ENCODE measurements around the gene PDXP. TPM values are rescaled to one million over a fixed set of nuclear protein-coding genes. Genes with fewer than 3 reads are reported as not detected.
"Not testable (repeated sequence)": the region's sequence is repeated elsewhere in the genome, so short reads cannot be mapped to it uniquely, and the experiment has no call there.

The PDXP gene, protein sequence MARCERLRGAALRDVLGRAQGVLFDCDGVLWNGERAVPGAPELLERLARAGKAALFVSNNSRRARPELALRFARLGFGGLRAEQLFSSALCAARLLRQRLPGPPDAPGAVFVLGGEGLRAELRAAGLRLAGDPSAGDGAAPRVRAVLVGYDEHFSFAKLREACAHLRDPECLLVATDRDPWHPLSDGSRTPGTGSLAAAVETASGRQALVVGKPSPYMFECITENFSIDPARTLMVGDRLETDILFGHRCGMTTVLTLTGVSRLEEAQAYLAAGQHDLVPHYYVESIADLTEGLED
- 9.0 and 9.9 TPM in 2 replicates for total RNA-seq

DNA sequence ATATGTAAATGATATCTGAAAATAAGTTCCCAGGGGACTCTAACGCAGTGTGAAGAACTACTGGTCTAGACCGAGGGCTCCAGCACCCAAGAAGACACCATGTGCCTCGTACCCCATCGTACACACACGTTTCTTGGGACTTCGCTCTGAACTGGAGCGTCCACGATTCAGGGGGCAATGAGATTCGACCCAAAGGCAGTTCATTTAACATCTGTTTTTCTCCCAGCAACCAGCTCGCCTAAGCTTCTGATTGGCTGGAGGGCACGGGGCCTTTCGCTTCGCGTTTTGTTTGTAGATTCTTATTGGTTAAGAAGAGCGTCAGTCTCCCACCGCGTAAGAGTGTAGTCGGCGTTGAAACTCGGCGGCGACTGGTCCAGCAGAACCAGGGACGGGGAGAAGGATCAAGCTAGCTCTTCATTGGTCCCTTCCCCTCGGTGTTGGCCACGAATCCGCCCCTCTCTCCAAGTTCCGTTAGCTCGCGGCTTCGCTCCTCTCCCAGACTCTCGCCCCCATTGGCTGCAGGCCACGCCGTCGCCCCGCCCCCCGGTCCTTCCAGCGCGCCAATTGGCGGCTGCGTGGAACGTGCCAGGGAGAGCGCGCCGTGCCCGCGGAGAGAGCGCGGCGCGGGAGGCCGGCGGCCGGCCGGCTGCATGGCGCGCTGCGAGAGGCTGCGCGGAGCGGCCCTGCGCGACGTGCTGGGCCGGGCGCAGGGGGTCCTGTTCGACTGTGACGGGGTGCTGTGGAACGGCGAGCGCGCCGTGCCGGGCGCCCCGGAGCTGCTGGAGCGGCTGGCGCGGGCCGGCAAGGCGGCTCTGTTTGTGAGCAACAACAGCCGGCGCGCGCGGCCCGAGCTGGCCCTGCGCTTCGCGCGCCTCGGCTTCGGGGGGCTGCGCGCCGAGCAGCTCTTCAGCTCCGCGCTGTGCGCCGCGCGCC, at the start of gene PDXP:
TSS of gene PDXP (plus strand) at position 591 of the 933 bp plus-strand sequence. CDS start at position 651, 60 bp downstream.
- TF ChIP-seq, protein P1, sequence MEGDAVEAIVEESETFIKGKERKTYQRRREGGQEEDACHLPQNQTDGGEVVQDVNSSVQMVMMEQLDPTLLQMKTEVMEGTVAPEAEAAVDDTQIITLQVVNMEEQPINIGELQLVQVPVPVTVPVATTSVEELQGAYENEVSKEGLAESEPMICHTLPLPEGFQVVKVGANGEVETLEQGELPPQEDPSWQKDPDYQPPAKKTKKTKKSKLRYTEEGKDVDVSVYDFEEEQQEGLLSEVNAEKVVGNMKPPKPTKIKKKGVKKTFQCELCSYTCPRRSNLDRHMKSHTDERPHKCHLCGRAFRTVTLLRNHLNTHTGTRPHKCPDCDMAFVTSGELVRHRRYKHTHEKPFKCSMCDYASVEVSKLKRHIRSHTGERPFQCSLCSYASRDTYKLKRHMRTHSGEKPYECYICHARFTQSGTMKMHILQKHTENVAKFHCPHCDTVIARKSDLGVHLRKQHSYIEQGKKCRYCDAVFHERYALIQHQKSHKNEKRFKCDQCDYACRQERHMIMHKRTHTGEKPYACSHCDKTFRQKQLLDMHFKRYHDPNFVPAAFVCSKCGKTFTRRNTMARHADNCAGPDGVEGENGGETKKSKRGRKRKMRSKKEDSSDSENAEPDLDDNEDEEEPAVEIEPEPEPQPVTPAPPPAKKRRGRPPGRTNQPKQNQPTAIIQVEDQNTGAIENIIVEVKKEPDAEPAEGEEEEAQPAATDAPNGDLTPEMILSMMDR (IDR thresholded peaks at IDR 0.05; ENCODE audit: insufficient read depth, low read depth, low read length) = no peak
- peak within 1 kb of the TSS; percentile 74 for H3K4me3 ChIP-seq (ENCODE audit: low read depth, low read length)
- peak; percentile 100 for DNase-seq (ENCODE audit: low read depth)

DNA sequence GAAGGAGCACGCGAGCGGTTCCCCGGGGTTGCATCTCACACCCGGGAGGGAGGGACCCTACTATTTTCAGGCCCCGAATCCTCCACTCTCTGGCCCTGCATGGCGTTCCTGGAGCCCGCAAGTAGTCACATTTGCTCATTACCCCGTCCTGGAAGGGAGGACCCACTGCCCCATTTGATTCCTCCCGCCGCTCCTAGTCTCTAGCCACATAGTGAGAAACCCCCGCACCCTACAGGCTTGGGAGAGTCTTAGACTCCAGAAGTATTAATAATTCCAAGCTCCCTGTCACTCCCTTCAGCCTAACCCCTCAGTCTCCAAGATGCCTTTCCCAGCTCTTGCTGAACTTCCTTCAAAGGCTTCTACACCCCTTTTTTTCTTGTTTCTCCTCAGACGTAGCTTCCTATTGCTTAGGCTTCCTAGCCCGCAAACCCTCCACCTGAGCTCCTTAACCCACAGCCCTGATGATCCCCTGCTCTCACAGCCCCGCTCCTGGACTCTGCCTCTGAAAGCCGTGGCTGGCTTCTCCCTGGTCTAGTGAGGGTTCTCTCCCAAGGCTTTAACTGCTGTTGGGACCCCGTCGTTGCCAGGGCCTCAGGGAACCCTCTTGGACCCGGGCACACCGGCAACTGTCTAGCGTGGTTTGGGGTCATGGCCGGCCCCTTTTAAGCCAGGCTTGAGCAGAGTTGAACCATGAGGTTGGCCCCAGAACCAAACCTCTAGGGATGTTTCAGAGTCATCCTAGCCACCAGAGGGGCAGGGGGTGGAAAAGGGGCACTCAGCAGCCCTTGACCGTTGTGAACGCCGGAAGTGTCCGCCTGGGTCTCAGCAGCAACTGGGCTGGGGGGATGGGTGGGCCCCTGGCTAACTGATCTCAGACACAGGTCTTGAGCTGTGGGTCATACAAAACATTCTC, 49.0 kb upstream of the PDXP start:
- peak; percentile 22 for DNase-seq (ENCODE audit: low read depth)
- TF ChIP-seq, protein P1 (IDR thresholded peaks at IDR 0.05; ENCODE audit: insufficient read depth, low read depth, low read length) = no peak

DNA sequence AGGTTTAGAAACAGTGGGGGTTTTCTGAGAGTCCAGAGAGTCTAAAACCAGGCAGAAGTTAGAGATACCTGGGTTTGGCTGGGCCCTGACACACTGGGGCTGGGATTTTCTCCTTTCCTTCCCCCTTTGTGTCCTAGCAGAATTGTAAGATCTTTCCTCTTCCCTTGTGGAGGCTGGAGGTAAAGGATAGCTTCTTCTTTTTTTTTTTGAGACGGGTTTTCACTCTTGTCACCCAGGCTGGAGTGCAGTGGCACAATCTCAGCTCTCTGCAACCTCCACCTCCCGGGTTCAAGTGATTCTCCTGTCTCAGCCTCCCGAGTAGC, 48.4 kb upstream of the PDXP start:
- DNase-seq (ENCODE audit: low read depth) = not testable (repeated sequence)
- H3K4me3 ChIP-seq (ENCODE audit: low read depth, low read length) = peak overlapping the region; percentile 82

More for the DNA sequence above, 49.0 kb upstream of the PDXP start:
- H3K4me3 ChIP-seq (ENCODE audit: low read depth, low read length) = peak overlapping the region; percentile 82

DNA sequence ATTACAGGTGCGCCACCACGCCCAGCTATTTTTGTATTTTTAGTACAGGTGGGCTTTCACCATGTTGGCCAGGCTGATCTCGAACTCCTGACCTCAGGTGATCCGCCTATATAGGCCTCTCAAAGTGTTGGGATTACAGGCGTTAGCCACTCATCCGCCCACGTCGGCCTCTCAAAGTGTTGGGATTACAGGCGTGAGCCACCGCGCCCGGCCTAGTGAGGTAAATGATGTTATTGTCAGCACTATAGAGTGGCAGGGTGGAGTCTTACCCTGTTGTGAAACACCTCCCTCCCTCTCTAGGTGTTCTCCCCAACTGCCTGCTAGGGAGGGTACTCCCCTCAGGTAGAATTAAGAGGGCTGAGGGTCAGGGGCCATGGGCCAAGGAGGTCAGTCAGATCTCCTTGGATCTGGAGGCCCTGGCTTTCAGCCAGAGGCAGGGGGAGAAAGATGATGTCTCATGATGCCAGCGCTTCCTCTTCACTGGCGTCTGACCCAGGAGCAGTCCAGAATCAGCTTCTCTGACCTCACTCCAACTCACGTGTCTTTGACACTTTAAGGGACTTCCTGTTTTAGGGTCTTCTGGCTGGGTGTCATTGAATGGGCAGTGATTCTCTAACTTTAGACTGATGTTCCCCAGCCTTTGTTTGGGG, 47.9 kb upstream of the PDXP start:
- TF ChIP-seq, protein P1 (IDR thresholded peaks at IDR 0.05; ENCODE audit: insufficient read depth, low read depth, low read length) = no peak
- no peak overlapping the region for H3K4me3 ChIP-seq (ENCODE audit: low read depth, low read length)
- DNase-seq (ENCODE audit: low read depth) = no peak

DNA sequence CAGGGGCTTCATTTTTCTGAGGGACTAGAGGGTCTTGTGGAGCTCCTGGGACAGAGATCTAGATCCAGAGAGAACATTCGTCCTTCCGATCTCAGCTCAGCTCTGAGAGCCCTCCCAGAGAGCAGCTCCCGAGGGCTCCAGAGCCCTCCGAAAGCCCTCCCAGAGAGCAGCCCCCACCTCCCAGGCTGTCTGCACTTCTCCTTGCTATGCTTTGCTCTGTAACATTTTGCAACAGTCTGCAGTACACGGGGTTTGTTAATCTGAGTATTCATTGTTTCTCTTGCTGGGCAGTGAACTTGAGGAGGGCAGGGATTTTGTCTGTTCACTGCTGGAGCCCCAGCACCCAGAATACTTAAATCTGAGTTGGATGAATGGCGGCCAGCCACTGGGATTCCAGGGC, 47.3 kb upstream of the PDXP start:
- TF ChIP-seq, protein P1 (IDR thresholded peaks at IDR 0.05; ENCODE audit: insufficient read depth, low read depth, low read length) = no peak
- H3K4me3 ChIP-seq (ENCODE audit: low read depth, low read length) = no peak overlapping the region
- no peak for DNase-seq (ENCODE audit: low read depth)

DNA sequence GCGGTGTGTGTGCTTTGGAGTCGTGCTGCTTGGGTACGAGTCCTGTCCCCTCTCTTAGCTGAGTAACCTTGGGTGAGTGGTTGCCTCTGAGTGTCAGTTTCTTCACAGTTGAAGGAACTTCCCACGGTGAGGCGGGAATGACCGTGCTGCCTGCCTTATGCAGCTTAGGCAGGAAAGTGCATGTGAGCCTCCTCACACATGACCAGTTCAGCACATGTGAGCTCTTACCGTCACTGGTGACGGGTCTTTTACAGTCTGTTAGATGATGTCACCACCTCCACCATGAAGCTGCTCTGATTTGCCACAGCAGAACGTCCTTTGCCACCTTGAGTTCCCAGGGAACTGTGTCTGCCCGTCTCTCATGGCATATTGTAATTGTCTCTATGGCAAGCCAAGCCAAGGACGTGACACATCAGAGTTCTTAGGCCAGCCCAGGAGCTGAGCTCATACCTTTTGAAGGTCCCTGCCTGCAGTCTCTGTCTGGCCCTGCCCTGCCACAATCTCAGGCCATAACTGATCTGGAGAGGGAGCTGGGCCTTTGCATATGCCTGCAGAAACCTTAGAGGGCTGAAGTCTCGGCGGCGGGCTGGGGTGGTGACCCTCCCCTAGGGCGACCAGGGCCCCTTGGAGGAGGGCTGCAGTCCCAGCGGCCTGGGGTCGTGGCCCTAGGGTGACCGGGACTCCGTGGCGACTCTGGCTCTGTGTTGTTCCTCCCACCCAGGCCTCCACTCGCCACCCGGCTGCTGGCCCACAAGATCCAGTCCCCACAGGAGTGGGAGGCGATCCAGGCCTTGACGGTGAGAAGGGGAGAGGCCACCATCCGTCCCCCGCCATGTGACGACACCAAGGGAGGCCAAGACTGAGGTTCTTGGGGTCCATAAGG, 42.1 kb upstream of the PDXP start:
- H3K4me3 ChIP-seq (ENCODE audit: low read depth, low read length) = no peak overlapping the region
- DNase-seq (ENCODE audit: low read depth) = no peak
- TF ChIP-seq, protein P1 (IDR thresholded peaks at IDR 0.05; ENCODE audit: insufficient read depth, low read depth, low read length) = no peak
